Neuronal stem cell (in vitro differentiated cells): ENCODE data around the gene ADGRV1.
"Not testable (repeated sequence)": the region's sequence is repeated elsewhere in the genome, so short reads cannot be mapped to it uniquely, and the experiment has no call there.

ENCODE experiments used
- DNase-seq: peaks from one replicate; pipeline ENCODE4 v3.0.0-alpha.2; 2013; ENCODE audit warnings: low spot score
- H2AFZ ChIP-seq: one replicate; pipeline ENCODE4 v1.6.1; 2013; ENCODE audit warnings: mild to moderate bottlenecking, low read length, inconsistent platforms
- H2AK5ac ChIP-seq: 2 replicates; pipeline ENCODE4 v1.6.1; 2013; ENCODE audit warnings: low read depth, mild to moderate bottlenecking, inconsistent platforms, low read length, moderate library complexity, mixed read lengths
- H2BK120ac ChIP-seq: 2 replicates; pipeline ENCODE4 v1.6.1; 2013; ENCODE audit warnings: low read depth, mild to moderate bottlenecking, inconsistent platforms, low read length, moderate library complexity, mixed read lengths
- H2BK12ac ChIP-seq: one replicate; pipeline ENCODE4 v1.6.1; 2013; ENCODE audit warnings: low read length, inconsistent platforms
- H2BK15ac ChIP-seq: 2 replicates; pipeline ENCODE4 v1.6.1; 2013; ENCODE audit warnings: mild to moderate bottlenecking, low read length, inconsistent platforms, mixed read lengths
- H2BK5ac ChIP-seq: one replicate; pipeline ENCODE4 v1.6.1; 2013; ENCODE audit warnings: inconsistent platforms, mild to moderate bottlenecking, low read length, moderate library complexity
- H3K14ac ChIP-seq: one replicate; pipeline ENCODE4 v1.6.1; 2013; ENCODE audit warnings: low read length, inconsistent platforms
- H3K18ac ChIP-seq: 2 replicates; pipeline ENCODE4 v1.6.1; 2013; ENCODE audit warnings: low read length, inconsistent platforms
- H3K23ac ChIP-seq: 2 replicates; pipeline ENCODE4 v1.6.1; 2013; ENCODE audit warnings: low read depth, mild to moderate bottlenecking, mixed read lengths, low read length, inconsistent platforms; ENCODE audit not compliant: poor library complexity
- H3K27ac ChIP-seq: replicated peaks from 3 replicates; pipeline ENCODE4 v1.5.1; 2013; ENCODE audit warnings: low read length, inconsistent platforms
- H3K27me3 ChIP-seq, 3 experiments: 2 replicates each; pipeline ENCODE4 v1.6.1; 2013; ENCODE audit warnings: low read length in 3 of 3, mild to moderate bottlenecking in 2 of 3, inconsistent platforms in 1 of 3, low read depth in 1 of 3, mixed read lengths in 1 of 3, moderate library complexity in 1 of 3; ENCODE audit not compliant: control insufficient read depth in 3 of 3, insufficient read depth in 3 of 3
- H3K36me3 ChIP-seq, 2 donors: replicated peaks in 1 of 2; 2 replicates each; pipeline ENCODE4 v1.6.1; 2013; ENCODE audit warnings: low read length in 2 of 2; ENCODE audit not compliant: control insufficient read depth in 2 of 2, insufficient read depth in 2 of 2
- H3K4ac ChIP-seq: 2 replicates; pipeline ENCODE4 v1.6.1; 2013; ENCODE audit warnings: inconsistent platforms, mild to moderate bottlenecking, low read length, moderate library complexity
- H3K4me1 ChIP-seq, 2 donors: 1 replicate in 1 of 2; 2 replicates in 1 of 2; pipeline ENCODE4 v1.6.1; 2013; ENCODE audit warnings: low read length in 2 of 2, low read depth in 1 of 2; ENCODE audit not compliant: control insufficient read depth in 2 of 2, insufficient read depth in 1 of 2
- H3K4me2 ChIP-seq: one replicate; pipeline ENCODE4 v1.6.1; 2013; ENCODE audit warnings: mild to moderate bottlenecking, low read length, inconsistent platforms; ENCODE audit not compliant: insufficient read depth, poor library complexity, severe bottlenecking
- H3K4me3 ChIP-seq, 2 donors: 2 replicates each; pipeline ENCODE4 v1.5.1; 2013; ENCODE audit warnings: low read length in 2 of 2, mild to moderate bottlenecking in 2 of 2, inconsistent platforms in 1 of 2, moderate library complexity in 1 of 2
- H3K79me1 ChIP-seq: one replicate; pipeline ENCODE4 v1.6.1; 2013; ENCODE audit warnings: low read depth, mild to moderate bottlenecking, inconsistent platforms, low read length, moderate library complexity
- H3K9ac ChIP-seq: one replicate; pipeline ENCODE4 v1.6.1; 2013; ENCODE audit warnings: mild to moderate bottlenecking, low read depth, low read length, inconsistent platforms; ENCODE audit not compliant: poor library complexity
- H3K9me3 ChIP-seq, 2 donors: replicated peaks in 1 of 2; 2 replicates each; pipeline versions ENCODE3 to v1.6.1; 2013; ENCODE audit warnings: low read length in 2 of 2, mild to moderate bottlenecking in 2 of 2, inconsistent platforms in 1 of 2, low read depth in 1 of 2, mixed read lengths in 1 of 2, moderate library complexity in 1 of 2; ENCODE audit not compliant: control insufficient read depth in 2 of 2, insufficient read depth in 1 of 2
- H4K8ac ChIP-seq: one replicate; pipeline ENCODE4 v1.6.1; 2013; ENCODE audit warnings: low read depth, mild to moderate bottlenecking, inconsistent platforms, low read length, moderate library complexity
- H4K91ac ChIP-seq: one replicate; pipeline ENCODE4 v1.6.1; 2013; ENCODE audit warnings: low read length, low read depth, mild to moderate bottlenecking, inconsistent platforms; ENCODE audit not compliant: poor library complexity
- WGBS, 2 donors: extraction: QIAGEN DNeasy Blood & Tissue Kit; methylation state at CpG; one replicate each; pipeline ENCODE4 v1.1.7; 2013; ENCODE audit warnings: missing lambda C conversion rate in 2 of 2, mixed read lengths in 1 of 2; ENCODE audit not compliant: insufficient read length in 2 of 2, insufficient replicate concordance in 1 of 2; ENCODE audit errors: extremely low coverage in 2 of 2; 5-methylcytosine and 5-hydroxymethylcytosine counted together

ADGRV1 gene

GRCh38 chr5:90921418-90921973 is 362.9 kb downstream of the ADGRV1 start:
- no peaks in the 10 kb centered on the region for H3K27me3 ChIP-seq
- H2BK12ac ChIP-seq: no peak overlapping the region
- no peak overlapping the region for H2AK5ac ChIP-seq
- no peak overlapping the region for H3K18ac ChIP-seq
- H2AFZ ChIP-seq: no peak overlapping the region
- H3K23ac ChIP-seq: no peak overlapping the region
- H3K79me1 ChIP-seq: no peaks in the 10 kb centered on the region
- H2BK15ac ChIP-seq: no peak overlapping the region
- H3K4me1 ChIP-seq: no peaks in the 10 kb centered on the region
- no peak overlapping the region for H3K4me3 ChIP-seq
- no peak overlapping the region for H3K4me2 ChIP-seq
- H3K9ac ChIP-seq: no peak overlapping the region
- H3K9me3 ChIP-seq: no peaks in the 10 kb centered on the region
- WGBS, 2 donors: no CpG with 5 or more reads among the region's 2 CpGs
- DNase-seq: no peak
- H4K91ac ChIP-seq: no peak overlapping the region
- H3K27ac ChIP-seq: no peak overlapping the region
- H2BK120ac ChIP-seq: no peak overlapping the region
- H4K8ac ChIP-seq: no peak overlapping the region
- no peak overlapping the region for H2BK5ac ChIP-seq
- no peak overlapping the region for H3K4ac ChIP-seq
- H3K14ac ChIP-seq: no peak overlapping the region
- peaks cover 0 to 4% of the 10 kb centered on the region in 2 donors for H3K36me3 ChIP-seq

- DNase-seq, H3K4me1 ChIP-seq, H3K4me3 ChIP-seq, H2AFZ ChIP-seq, H3K9me3 ChIP-seq, H2BK5ac ChIP-seq, H2BK12ac ChIP-seq, H4K8ac ChIP-seq, H3K4me2 ChIP-seq, H3K27me3 ChIP-seq, H2BK15ac ChIP-seq, H3K4ac ChIP-seq, H4K91ac ChIP-seq, H3K14ac ChIP-seq, H2BK120ac ChIP-seq, H3K79me1 ChIP-seq, H3K18ac ChIP-seq, H3K27ac ChIP-seq, H3K9ac ChIP-seq, H3K23ac ChIP-seq, H3K36me3 ChIP-seq, H2AK5ac ChIP-seq: not testable (repeated sequence)
- WGBS, 2 donors: no CpG with 5 or more reads among the region's 2 CpGs
Measured at GRCh38 chr5:90924222-90924621, 365.6 kb downstream of the ADGRV1 start.

- WGBS, 2 donors: no CpG with 5 or more reads among the region's 29 CpGs
- H3K18ac ChIP-seq, H3K79me1 ChIP-seq, H2BK120ac ChIP-seq, H3K27ac ChIP-seq, H3K36me3 ChIP-seq, H3K9me3 ChIP-seq, H4K8ac ChIP-seq, H3K4me1 ChIP-seq, H2BK5ac ChIP-seq, H3K4ac ChIP-seq, H2AK5ac ChIP-seq, H3K27me3 ChIP-seq, H2BK12ac ChIP-seq, H3K23ac ChIP-seq, H3K9ac ChIP-seq, H4K91ac ChIP-seq, H2BK15ac ChIP-seq, DNase-seq, H3K14ac ChIP-seq, H3K4me2 ChIP-seq: not testable (repeated sequence)
- Histone ChIP-seq H2AFZ (peak overlapping the region; percentile 71), H3K4me3 (peak overlapping the region in 1 of 2 donors; percentile 38)
Measured at GRCh38 chr5:90929013-90929839, 370.6 kb downstream of the ADGRV1 start.

GRCh38 chr5:90930062-90930461 is 371.5 kb downstream of the ADGRV1 start:
- H3K23ac ChIP-seq: no peak overlapping the region
- no peak overlapping the region for H2BK5ac ChIP-seq
- no peak overlapping the region for H2BK120ac ChIP-seq
- no peak overlapping the region for H4K91ac ChIP-seq
- H3K9ac ChIP-seq: no peak overlapping the region
- DNase-seq: no peak
- peaks cover 2 to 7% of the 10 kb centered on the region in 2 donors for H3K9me3 ChIP-seq
- no peaks in the 10 kb centered on the region for H3K4me1 ChIP-seq
- WGBS, 2 donors: no CpG with 5 or more reads among the region's 5 CpGs
- H2AK5ac ChIP-seq: no peak overlapping the region
- no peak overlapping the region for H3K14ac ChIP-seq
- no peaks in the 10 kb centered on the region for H3K36me3 ChIP-seq
- no peak overlapping the region for H2BK15ac ChIP-seq
- no peaks in the 10 kb centered on the region for H3K79me1 ChIP-seq
- no peaks in the 10 kb centered on the region for H3K27me3 ChIP-seq
- H3K18ac ChIP-seq: no peak overlapping the region
- H4K8ac ChIP-seq: no peak overlapping the region
- H3K4ac ChIP-seq: no peak overlapping the region
- H3K4me3 ChIP-seq: no peak overlapping the region
- no peak overlapping the region for H2AFZ ChIP-seq
- H3K27ac ChIP-seq: no peak overlapping the region
- H3K4me2 ChIP-seq: no peak overlapping the region
- H2BK12ac ChIP-seq: no peak overlapping the region
